Peyer's patch (tissue), 4 donors: Measurements from ENCODE around the gene TFAM.

Experiments
- POLR2A ChIP-seq, 2 donors: fragments of 450-650 bp; IDR thresholded peaks; one replicate each; pipeline ENCODE4 v1.5.1; 2017; ENCODE audit warnings: antibody characterized with exemption in 2 of 2, mild to moderate bottlenecking in 2 of 2, moderate library complexity in 2 of 2
- TF ChIP-seq, protein P1 (sequence below), 6 experiments: fragments of 450-650 bp in 4 of 6; fragments of 200-600 bp in 2 of 6; sonication (generic) in 1 of 6; IDR thresholded peaks; one replicate each; pipeline ENCODE4 v1.5.1; 2017 to 2019; ENCODE audit warnings: antibody characterized with exemption in 6 of 6, mild to moderate bottlenecking in 3 of 6, moderate library complexity in 1 of 6

DNA sequence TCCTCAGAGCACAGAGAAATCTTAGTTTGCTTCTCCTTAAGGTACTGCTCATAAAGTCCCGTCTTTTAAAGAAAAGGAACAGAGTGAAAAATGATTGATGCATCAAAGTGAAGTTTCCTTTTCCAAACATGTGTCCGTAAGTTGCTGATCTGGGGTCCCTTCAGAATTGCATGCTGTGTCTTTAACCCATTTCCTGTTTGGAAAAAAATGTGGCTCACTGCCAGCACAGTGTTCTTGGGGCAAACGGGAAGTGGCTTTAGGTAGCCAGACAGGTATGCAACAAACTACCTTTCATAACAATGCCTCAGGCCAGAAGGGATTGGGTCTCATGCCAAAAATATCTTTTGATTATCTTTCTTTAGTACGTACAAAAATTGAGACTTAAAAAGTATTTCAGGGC is 50.9 kb downstream of the TFAM start:
- TF ChIP-seq, protein P1, sequence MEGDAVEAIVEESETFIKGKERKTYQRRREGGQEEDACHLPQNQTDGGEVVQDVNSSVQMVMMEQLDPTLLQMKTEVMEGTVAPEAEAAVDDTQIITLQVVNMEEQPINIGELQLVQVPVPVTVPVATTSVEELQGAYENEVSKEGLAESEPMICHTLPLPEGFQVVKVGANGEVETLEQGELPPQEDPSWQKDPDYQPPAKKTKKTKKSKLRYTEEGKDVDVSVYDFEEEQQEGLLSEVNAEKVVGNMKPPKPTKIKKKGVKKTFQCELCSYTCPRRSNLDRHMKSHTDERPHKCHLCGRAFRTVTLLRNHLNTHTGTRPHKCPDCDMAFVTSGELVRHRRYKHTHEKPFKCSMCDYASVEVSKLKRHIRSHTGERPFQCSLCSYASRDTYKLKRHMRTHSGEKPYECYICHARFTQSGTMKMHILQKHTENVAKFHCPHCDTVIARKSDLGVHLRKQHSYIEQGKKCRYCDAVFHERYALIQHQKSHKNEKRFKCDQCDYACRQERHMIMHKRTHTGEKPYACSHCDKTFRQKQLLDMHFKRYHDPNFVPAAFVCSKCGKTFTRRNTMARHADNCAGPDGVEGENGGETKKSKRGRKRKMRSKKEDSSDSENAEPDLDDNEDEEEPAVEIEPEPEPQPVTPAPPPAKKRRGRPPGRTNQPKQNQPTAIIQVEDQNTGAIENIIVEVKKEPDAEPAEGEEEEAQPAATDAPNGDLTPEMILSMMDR (IDR thresholded peaks at IDR 0.05) = no peak
- no peak for TF ChIP-seq POLR2A (IDR thresholded peaks at IDR 0.05)
